ENCODE data around the gene SATB1. TPM values are rescaled to one million over a fixed set of nuclear protein-coding genes. Genes with fewer than 3 reads are reported as not detected.

SATB1 gene
- total and polyA plus RNA-seq, 2 of the 8 experiments (the other 6 are each of a cell fraction or from before 2014, with no cell fraction given), result 18.8 to 28.0 TPM

GRCh38 chr3:18417904-18418572 lies 7.1 kb downstream of the SATB1 start:
- peaks cover 0 to 4% (median 1%) of the 10 kb centered on the region in 4 experiments; a peak in 3 of 7 replicates for H3K4me1 ChIP-seq (replicated peaks in 1 of 4; ENCODE audit: control insufficient read depth in 3 of 4, insufficient read depth in 4 of 4, low read length in 3 of 4)
- WGBS, 2 experiments (ENCODE audit: extremely low coverage in 1 of 2, insufficient coverage in 1 of 2, insufficient read length in 1 of 2, insufficient replicate concordance in 2 of 2, low coverage in 1 of 2, low lambda C conversion rate in 2 of 2, missing lambda C conversion rate in 1 of 2), result 89% methylated on average over 10 of the region's 10 CpGs; no CpG with 5 or more reads in 1 of the 2 experiments
- H2BK15ac ChIP-seq (ENCODE audit: low read length), result no peak overlapping the region
- TF ChIP-seq CHD2 (IDR thresholded peaks at IDR 0.05; ENCODE audit: low read length), result no peak
- TF ChIP-seq SUZ12 (IDR thresholded peaks at IDR 0.05; ENCODE audit: low read length), result no peak
- TF ChIP-seq PHF8 (conservative IDR thresholded peaks at IDR 0.05; ENCODE audit: low read depth, low read length), result no peak
- TF ChIP-seq TBP (IDR thresholded peaks at IDR 0.05; ENCODE audit: low read depth, low read length), result no peak
- TF ChIP-seq EP300 (IDR thresholded peaks at IDR 0.05; ENCODE audit: borderline replicate concordance in 1 of 2, low read depth in 2 of 2, low read length in 2 of 2), result no peak
- no peak for TF ChIP-seq FOSL1 (IDR thresholded peaks at IDR 0.05; ENCODE audit: insufficient read depth, low read depth, low read length)
- TF ChIP-seq HDAC2 (IDR thresholded peaks at IDR 0.05; ENCODE audit: borderline replicate concordance in 1 of 2, low read depth in 2 of 2, low read length in 2 of 2), result no peak
- TF ChIP-seq CHD1 (IDR thresholded peaks at IDR 0.05; ENCODE audit: low read depth, low read length), result no peak
- no peak for TF ChIP-seq TAF7 (optimal IDR thresholded peaks at IDR 0.05; ENCODE audit: borderline replicate concordance, low read depth, low read length)
- TF ChIP-seq CTBP2 (IDR thresholded peaks at IDR 0.05; ENCODE audit: borderline replicate concordance, insufficient read depth, insufficient read length, low read length), result no peak
- TF ChIP-seq SP2 (IDR thresholded peaks at IDR 0.05; ENCODE audit: low read length), result no peak
- TF ChIP-seq RXRA (IDR thresholded peaks at IDR 0.05; ENCODE audit: insufficient read depth, low read depth, low read length), result no peak
- TF ChIP-seq BRCA1 (IDR thresholded peaks at IDR 0.05; ENCODE audit: low read depth, low read length), result no peak

More at GRCh38 chr3:18417904-18418572, 7.1 kb downstream of the SATB1 start:
- no peak overlapping the region for H3K4me3 ChIP-seq (ENCODE audit: extremely low read depth in 1 of 4, insufficient read depth in 2 of 4, low read depth in 3 of 4, low read length in 4 of 4)
- H3K79me1 ChIP-seq (ENCODE audit: low read depth, low read length), result no peaks in the 10 kb centered on the region
- H3K9ac ChIP-seq (replicated peaks in 1 of 4; ENCODE audit: extremely low read depth in 1 of 4, low read depth in 3 of 4, low read length in 3 of 4), result no peak overlapping the region
- H4K8ac ChIP-seq (ENCODE audit: extremely low read depth, insufficient read depth, low read length), result no peak overlapping the region
- H3K36me3 ChIP-seq (ENCODE audit: control insufficient read depth in 2 of 4, insufficient read depth in 4 of 4, low read length in 3 of 4), result peaks cover 4 to 30% (median 12%) of the 10 kb centered on the region in 4 experiments; a peak in 6 of 8 replicates
- FAIRE-seq (no peak), DNase-seq (ENCODE audit: low read depth in 1 of 2, low spot score in 2 of 2) (no peak)
- no peak overlapping the region for H4K91ac ChIP-seq (replicated peaks; ENCODE audit: insufficient read length, low read length)
- no peak overlapping the region for H3K18ac ChIP-seq (ENCODE audit: extremely low read depth, low read length)
- no peak overlapping the region for H4K5ac ChIP-seq (ENCODE audit: insufficient read length, low read depth, low read length)
- H3K79me2 ChIP-seq (ENCODE audit: control insufficient read depth in 1 of 2, insufficient read depth in 2 of 2, low read length in 2 of 2), result peaks cover 0 to 12% of the 10 kb centered on the region in 2 experiments; a peak in 2 of 4 replicates
- no peak overlapping the region for H2BK12ac ChIP-seq (ENCODE audit: low read depth, low read length)
- no peak overlapping the region for H3K56ac ChIP-seq (replicated peaks; ENCODE audit: insufficient read length, low read depth, low read length)
- no peak overlapping the region for H2BK5ac ChIP-seq (ENCODE audit: low read depth, low read length)
- H3K27ac ChIP-seq (ENCODE audit: low read depth, low read length), result no peak overlapping the region
- no peaks in the 10 kb centered on the region for H3K9me3 ChIP-seq (ENCODE audit: insufficient read depth in 2 of 2, low read depth in 1 of 2, low read length in 1 of 2)
- H3K23me2 ChIP-seq (ENCODE audit: low read depth, low read length), result no peaks in the 10 kb centered on the region
- H4K20me1 ChIP-seq (replicated peaks in 1 of 2; ENCODE audit: control insufficient read depth in 1 of 2, insufficient read depth in 2 of 2, low read length in 2 of 2), result no peaks in the 10 kb centered on the region
- ChIA-PET CTCF (ENCODE audit: partially characterized antibody) (no interaction called here), POLR2A (ENCODE audit: partially characterized antibody) (no interaction called here)
- no peak overlapping the region for H3K23ac ChIP-seq (ENCODE audit: insufficient read length)
- H2BK20ac ChIP-seq (ENCODE audit: low read length), result no peak overlapping the region
- no peak overlapping the region for H3K4me2 ChIP-seq (ENCODE audit: insufficient read depth in 1 of 2, low read depth in 2 of 2, low read length in 2 of 2)
- H2BK120ac ChIP-seq (replicated peaks; ENCODE audit: low read depth, low read length), result no peak overlapping the region
- H3K4ac ChIP-seq (replicated peaks; ENCODE audit: insufficient read length, low read depth, low read length), result no peak overlapping the region
- no peak overlapping the region for H2AK5ac ChIP-seq (ENCODE audit: low read depth, low read length)
- no peaks in the 10 kb centered on the region for H3K27me3 ChIP-seq (replicated peaks in 1 of 4; ENCODE audit: control insufficient read depth in 3 of 4, extremely low read depth in 1 of 4, insufficient read depth in 3 of 4, low read length in 3 of 4)
- H2AFZ ChIP-seq (ENCODE audit: low read length), result no peak overlapping the region
- H3K14ac ChIP-seq (ENCODE audit: insufficient read length), result no peak overlapping the region

Measured in H1 (cell line).